Neural progenitor cell (in vitro differentiated cells): ENCODE results near the gene PRCP. TPM values are rescaled to one million over a fixed set of nuclear protein-coding genes. Genes with fewer than 3 reads are reported as not detected.

Source experiments
- DNase-seq: peaks from one replicate; pipeline ENCODE4 v3.0.0-alpha.2; 2016; ENCODE audit warnings: low spot score
- H2AFZ ChIP-seq: fragments of 200-600 bp; sonication (generic); replicated peaks from 2 replicates; pipeline ENCODE4 v1.6.1; 2016; ENCODE audit warnings: antibody characterized with exemption
- H3F3A ChIP-seq: fragments of 200-600 bp; sonication (generic); 2 replicates; pipeline ENCODE4 v1.6.1; 2016; ENCODE audit warnings: antibody characterized with exemption, low read depth
- H3K27ac ChIP-seq: fragments of 200-600 bp; sonication (generic); 2 replicates; pipeline ENCODE4 v1.5.1; 2016; ENCODE audit warnings: mild to moderate bottlenecking
- H3K27me3 ChIP-seq: fragments of 200-600 bp; sonication (generic); 2 replicates; pipeline ENCODE4 v1.6.1; 2016; ENCODE audit warnings: mild to moderate bottlenecking, moderate library complexity
- H3K36me3 ChIP-seq: fragments of 200-600 bp; sonication (generic); 2 replicates; pipeline ENCODE4 v1.5.1; 2016
- H3K4me1 ChIP-seq: fragments of 200-600 bp; sonication (generic); 2 replicates; pipeline ENCODE4 v1.6.1; 2016; ENCODE audit warnings: mixed run types
- H3K4me2 ChIP-seq: fragments of 200-600 bp; sonication (generic); 2 replicates; pipeline ENCODE4 v1.6.1; 2016
- H3K4me3 ChIP-seq: fragments of 200-600 bp; sonication (generic); 2 replicates; pipeline ENCODE4 v1.5.1; 2016
- H3K79me2 ChIP-seq: fragments of 200-600 bp; sonication (generic); 2 replicates; pipeline ENCODE4 v1.6.1; 2016; ENCODE audit warnings: low read depth
- H3K9ac ChIP-seq: fragments of 200-600 bp; sonication (generic); 2 replicates; pipeline ENCODE4 v1.6.1; 2016
- H3K9me3 ChIP-seq: fragments of 200-600 bp; sonication (generic); 2 replicates; pipeline ENCODE4 v1.5.1; 2016; ENCODE audit warnings: low read depth
- H4K20me1 ChIP-seq: fragments of 200-600 bp; sonication (generic); 2 replicates; pipeline ENCODE4 v1.6.1; 2016; ENCODE audit warnings: low read depth
- H3K27ac Mint-ChIP-seq: 3 replicates; pipeline ENCODE4 v1.8.0; 2021; ENCODE audit warnings: mixed read lengths
- H3K27me3 Mint-ChIP-seq: 2 replicates; pipeline ENCODE4 v1.8.0; 2022; ENCODE audit warnings: low read depth, mild to moderate bottlenecking, inconsistent platforms, moderate library complexity, mixed read lengths; ENCODE audit not compliant: insufficient read depth
- H3K36me3 Mint-ChIP-seq: 3 replicates; pipeline ENCODE4 v1.8.0; 2021; ENCODE audit warnings: mixed read lengths
- H3K4me1 Mint-ChIP-seq: 3 replicates; pipeline ENCODE4 v1.8.0; 2021; ENCODE audit warnings: mixed read lengths
- H3K4me3 Mint-ChIP-seq: 3 replicates; pipeline ENCODE4 v1.8.0; 2021; ENCODE audit warnings: mild to moderate bottlenecking, moderate library complexity, mixed read lengths
- H3K9me3 Mint-ChIP-seq: 3 replicates; pipeline ENCODE4 v1.8.0; 2020; ENCODE audit warnings: mixed read lengths
- EZH2 ChIP-seq: fragments of 200-600 bp; sonication (generic); IDR thresholded peaks from 2 replicates; pipeline ENCODE4 v1.6.1; 2017; ENCODE audit warnings: antibody characterized with exemption, mild to moderate bottlenecking, moderate library complexity
- EZH2phosphoT487 ChIP-seq: fragments of 200-600 bp; sonication (generic); IDR thresholded peaks from 2 replicates; pipeline ENCODE4 v1.6.1; 2017; ENCODE audit warnings: antibody characterized with exemption
- total RNA-seq: library from RNA; depleted of rRNA; stranded (reverse); fragments of >200 nt; gene quantifications from 2 replicates; pipeline ENCODE4 v1.2.3, GENCODE V29; 2015; ENCODE audit warnings: low replicate concordance
- TF ChIP-seq, protein P1 (sequence below): fragments of 200-600 bp; sonication (generic); IDR thresholded peaks from 2 replicates; pipeline ENCODE4 v1.5.1; 2017; ENCODE audit warnings: antibody characterized with exemption, mild to moderate bottlenecking

The PRCP gene
- total RNA-seq, 1 donor from 2014 or later, result 67.4 TPM

DNA sequence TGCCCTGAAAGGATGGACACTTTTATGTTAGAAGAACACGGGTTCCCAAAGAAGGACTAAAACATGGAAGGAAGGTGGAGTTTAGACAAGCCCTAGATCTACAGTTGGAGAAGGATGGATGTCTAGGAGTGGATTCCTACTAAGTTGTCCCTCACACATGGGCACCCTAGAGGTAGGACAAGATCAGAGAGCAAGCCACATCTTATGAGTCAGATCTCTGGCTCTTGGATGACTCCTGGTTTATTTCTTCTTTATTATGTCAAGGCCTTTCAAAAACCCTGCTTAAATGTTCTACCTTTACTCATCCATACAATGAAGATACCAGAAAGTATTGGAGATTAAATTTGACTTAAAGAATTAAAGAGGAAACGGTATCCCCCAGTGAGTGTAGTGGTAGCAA, 34.4 kb downstream of the PRCP start:
- no peaks in the 10 kb centered on the region for H3K36me3 Mint-ChIP-seq
- Histone ChIP-seq H3K4me2 (no peak overlapping the region), H3K27me3 (peaks cover 17% of the 10 kb centered on the region), H3K79me2 (no peaks in the 10 kb centered on the region), H4K20me1 (peaks cover 19% of the 10 kb centered on the region), H3F3A (no peaks in the 10 kb centered on the region), H3K4me3 (no peak overlapping the region), H3K4me1 (no peaks in the 10 kb centered on the region), H2AFZ (no peak overlapping the region), H3K36me3 (no peaks in the 10 kb centered on the region), H3K27ac (no peak overlapping the region), H3K9ac (no peak overlapping the region), H3K9me3 (no peaks in the 10 kb centered on the region)
- no peak overlapping the region for H3K4me3 Mint-ChIP-seq
- no peaks in the 10 kb centered on the region for H3K27me3 Mint-ChIP-seq
- H3K27ac Mint-ChIP-seq, result no peak overlapping the region
- DNase-seq, result no peak
- TF ChIP-seq EZH2phosphoT487 (no peak), EZH2 (no peak)
- TF ChIP-seq, protein P1, sequence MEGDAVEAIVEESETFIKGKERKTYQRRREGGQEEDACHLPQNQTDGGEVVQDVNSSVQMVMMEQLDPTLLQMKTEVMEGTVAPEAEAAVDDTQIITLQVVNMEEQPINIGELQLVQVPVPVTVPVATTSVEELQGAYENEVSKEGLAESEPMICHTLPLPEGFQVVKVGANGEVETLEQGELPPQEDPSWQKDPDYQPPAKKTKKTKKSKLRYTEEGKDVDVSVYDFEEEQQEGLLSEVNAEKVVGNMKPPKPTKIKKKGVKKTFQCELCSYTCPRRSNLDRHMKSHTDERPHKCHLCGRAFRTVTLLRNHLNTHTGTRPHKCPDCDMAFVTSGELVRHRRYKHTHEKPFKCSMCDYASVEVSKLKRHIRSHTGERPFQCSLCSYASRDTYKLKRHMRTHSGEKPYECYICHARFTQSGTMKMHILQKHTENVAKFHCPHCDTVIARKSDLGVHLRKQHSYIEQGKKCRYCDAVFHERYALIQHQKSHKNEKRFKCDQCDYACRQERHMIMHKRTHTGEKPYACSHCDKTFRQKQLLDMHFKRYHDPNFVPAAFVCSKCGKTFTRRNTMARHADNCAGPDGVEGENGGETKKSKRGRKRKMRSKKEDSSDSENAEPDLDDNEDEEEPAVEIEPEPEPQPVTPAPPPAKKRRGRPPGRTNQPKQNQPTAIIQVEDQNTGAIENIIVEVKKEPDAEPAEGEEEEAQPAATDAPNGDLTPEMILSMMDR, result no peak
- H3K9me3 Mint-ChIP-seq, result no peaks in the 10 kb centered on the region
- peaks cover 16% of the 10 kb centered on the region for H3K4me1 Mint-ChIP-seq

DNA sequence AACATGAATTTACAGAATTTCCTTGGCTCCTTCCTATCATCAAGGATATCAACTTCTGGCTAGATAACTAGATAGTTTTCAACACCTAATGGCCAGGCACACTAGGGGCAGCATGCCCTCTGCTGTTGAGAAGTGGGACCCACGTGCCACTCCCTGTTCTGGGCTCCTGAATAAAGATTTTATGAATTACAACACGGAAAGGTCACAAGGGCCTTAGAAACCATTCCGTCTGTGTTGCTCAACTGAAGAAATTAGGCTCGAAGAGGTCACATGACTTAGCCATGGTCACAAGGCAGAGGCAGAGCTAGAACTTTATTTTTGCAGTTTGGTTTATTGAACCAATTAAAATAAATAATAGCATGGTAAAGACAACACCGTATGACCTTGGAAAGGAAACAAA, 36.0 kb downstream of the PRCP start:
- Histone ChIP-seq H3K9me3 (no peaks in the 10 kb centered on the region), H3K27me3 (peaks cover 17% of the 10 kb centered on the region), H3K4me2 (no peak overlapping the region), H3K79me2 (no peaks in the 10 kb centered on the region), H3K36me3 (no peaks in the 10 kb centered on the region), H3K9ac (no peak overlapping the region), H3K4me1 (no peaks in the 10 kb centered on the region), H3K4me3 (no peak overlapping the region), H3K27ac (no peak overlapping the region), H3F3A (no peaks in the 10 kb centered on the region), H4K20me1 (peaks cover 19% of the 10 kb centered on the region), H2AFZ (no peak overlapping the region)
- peaks cover 23% of the 10 kb centered on the region for H3K4me1 Mint-ChIP-seq
- no peaks in the 10 kb centered on the region for H3K36me3 Mint-ChIP-seq
- H3K4me3 Mint-ChIP-seq, result no peak overlapping the region
- no peaks in the 10 kb centered on the region for H3K9me3 Mint-ChIP-seq
- no peak overlapping the region for H3K27ac Mint-ChIP-seq
- no peak for TF ChIP-seq EZH2
- TF ChIP-seq, protein P1, result peak; percentile 80
- no peak for TF ChIP-seq EZH2phosphoT487
- no peaks in the 10 kb centered on the region for H3K27me3 Mint-ChIP-seq
- DNase-seq, result peak; percentile 67

DNA sequence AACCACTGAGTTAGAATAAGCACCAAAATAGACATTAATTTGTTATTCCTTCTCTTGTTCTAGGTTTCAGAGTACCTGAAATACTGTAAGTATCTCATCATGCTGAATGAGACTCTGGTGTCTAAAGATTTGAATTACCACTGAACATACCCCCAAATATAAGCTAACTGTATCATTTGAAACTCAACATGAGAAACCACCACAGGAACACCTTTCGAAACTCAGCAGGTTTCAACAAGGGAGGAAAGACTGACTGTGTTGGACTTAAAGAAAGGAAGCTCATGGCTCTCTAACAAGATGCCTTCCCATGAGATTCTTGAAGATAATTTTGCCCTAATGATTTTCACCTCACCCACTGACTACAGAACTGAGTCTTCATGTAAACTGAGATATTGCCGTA, 37.0 kb downstream of the PRCP start:
- Mint-ChIP-seq H3K36me3 (no peaks in the 10 kb centered on the region), H3K9me3 (no peaks in the 10 kb centered on the region)

More for the DNA sequence above, 37.0 kb downstream of the PRCP start:
- Histone ChIP-seq H3K4me1 (no peaks in the 10 kb centered on the region), H3K4me2 (no peak overlapping the region), H3K9me3 (no peaks in the 10 kb centered on the region), H3K36me3 (no peaks in the 10 kb centered on the region), H3K9ac (no peak overlapping the region), H2AFZ (no peak overlapping the region), H3K79me2 (no peaks in the 10 kb centered on the region), H4K20me1 (peaks cover 19% of the 10 kb centered on the region), H3K27ac (no peak overlapping the region), H3K4me3 (no peak overlapping the region), H3F3A (peaks cover 3% of the 10 kb centered on the region), H3K27me3 (peaks cover 20% of the 10 kb centered on the region)
- no peak for DNase-seq
- no peak overlapping the region for H3K4me3 Mint-ChIP-seq
- H3K27ac Mint-ChIP-seq, result no peak overlapping the region
- H3K27me3 Mint-ChIP-seq, result no peaks in the 10 kb centered on the region
- TF ChIP-seq, protein P1, result no peak
- TF ChIP-seq EZH2 (no peak), EZH2phosphoT487 (no peak)
- H3K4me1 Mint-ChIP-seq, result peaks cover 27% of the 10 kb centered on the region
